BJ (cell line): ENCODE results near the gene TMSB4X. TPM values are rescaled to one million over a fixed set of nuclear protein-coding genes. Genes with fewer than 3 reads are reported as not detected.

Experiments used
- CTCF ChIA-PET: fragments of 350-600 bp; formaldehyde crosslinking; extraction: SDS; loops from one replicate; lab custom pipeline; 2021; ENCODE audit warnings: antibody characterized with exemption, inconsistent platforms; lab: Yijun Ruan, JAX
- POLR2A ChIA-PET: fragments of 300-600 bp; sonication (Branson Sonifier 250); formaldehyde crosslinking; extraction: SDS; loops from one replicate; lab custom pipeline; 2021; ENCODE audit warnings: antibody characterized with exemption; lab: Charles Lee
- DNase-seq: peaks from one replicate; pipeline ENCODE4 v3.0.0-alpha.2; 2011; ENCODE audit warnings: low read depth
- H3K27me3 ChIP-seq: 2 replicates; pipeline ENCODE4 v1.6.0; 2011; ENCODE audit warnings: low read length; ENCODE audit not compliant: control insufficient read depth, insufficient read depth
- H3K36me3 ChIP-seq: 2 replicates; pipeline ENCODE4 v1.5.1; 2011; ENCODE audit warnings: low read length; ENCODE audit not compliant: control insufficient read depth, insufficient read depth
- H3K4me3 ChIP-seq: 2 replicates; pipeline ENCODE4 v1.5.1; 2011; ENCODE audit warnings: low read depth, mild to moderate bottlenecking, control low read depth, low read length
- polyA plus RNA-seq: library from polyadenylated mRNA; depleted of rRNA; stranded (reverse); fragments of >200 nt; gene quantifications from 2 replicates; pipeline ENCODE4 v1.2.3, GENCODE V29; 2011
- TF ChIP-seq, protein P1 (sequence below): IDR thresholded peaks from 2 replicates; pipeline ENCODE4 v1.5.1; 2011; ENCODE audit warnings: low read depth, mild to moderate bottlenecking, control low read depth, inconsistent platforms, low read length, moderate library complexity; ENCODE audit not compliant: insufficient read depth

TMSB4X gene
- polyA plus RNA-seq, 1 experiment, result 2,469 TPM

GRCh38 chrX:12996934-12997435, 22.1 kb downstream of the TMSB4X start:
- CTCF ChIA-PET, result no interaction called here

DNA sequence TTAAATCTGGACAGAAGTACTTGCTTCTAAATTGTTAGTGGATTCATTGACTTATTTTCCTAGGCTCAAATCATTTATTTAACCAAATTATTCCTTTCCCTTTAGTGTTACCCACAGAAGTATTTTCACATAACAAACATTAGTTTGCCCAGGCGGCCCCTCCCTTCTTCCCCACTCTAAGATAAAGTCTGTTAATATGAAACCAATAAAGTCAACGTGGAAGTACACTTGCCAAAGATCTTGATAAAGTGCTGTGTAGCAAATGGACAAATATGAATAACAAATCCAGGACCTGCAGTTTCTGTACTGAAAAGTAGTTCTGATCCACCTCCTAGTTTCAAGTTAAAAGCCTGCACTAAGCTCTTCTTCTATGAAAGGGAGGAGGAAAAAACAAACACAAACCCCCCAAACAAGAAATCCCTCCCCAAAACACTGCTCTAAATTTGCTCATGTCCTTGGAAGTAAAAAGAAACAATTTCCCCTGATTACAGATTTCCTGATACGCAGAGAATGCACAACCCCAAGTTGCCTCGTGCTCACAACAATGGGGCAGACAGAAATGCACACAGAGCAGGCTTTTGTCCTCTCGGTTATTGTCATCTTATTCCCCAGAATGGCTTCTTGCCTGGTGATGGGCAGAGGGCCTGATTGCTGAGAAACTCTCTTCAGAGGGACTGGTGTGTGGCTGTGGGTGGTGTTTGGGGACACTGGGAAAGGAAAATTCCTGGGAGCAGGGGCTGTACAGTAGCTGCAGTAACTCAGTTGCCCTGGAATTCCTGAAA, 23.2 kb downstream of the TMSB4X start:
- CTCF ChIA-PET, result no interaction called here
- POLR2A ChIA-PET, result no interaction called here

More at GRCh38 chrX:12996934-12997435, 22.1 kb downstream of the TMSB4X start:
- TF ChIP-seq, protein P1, sequence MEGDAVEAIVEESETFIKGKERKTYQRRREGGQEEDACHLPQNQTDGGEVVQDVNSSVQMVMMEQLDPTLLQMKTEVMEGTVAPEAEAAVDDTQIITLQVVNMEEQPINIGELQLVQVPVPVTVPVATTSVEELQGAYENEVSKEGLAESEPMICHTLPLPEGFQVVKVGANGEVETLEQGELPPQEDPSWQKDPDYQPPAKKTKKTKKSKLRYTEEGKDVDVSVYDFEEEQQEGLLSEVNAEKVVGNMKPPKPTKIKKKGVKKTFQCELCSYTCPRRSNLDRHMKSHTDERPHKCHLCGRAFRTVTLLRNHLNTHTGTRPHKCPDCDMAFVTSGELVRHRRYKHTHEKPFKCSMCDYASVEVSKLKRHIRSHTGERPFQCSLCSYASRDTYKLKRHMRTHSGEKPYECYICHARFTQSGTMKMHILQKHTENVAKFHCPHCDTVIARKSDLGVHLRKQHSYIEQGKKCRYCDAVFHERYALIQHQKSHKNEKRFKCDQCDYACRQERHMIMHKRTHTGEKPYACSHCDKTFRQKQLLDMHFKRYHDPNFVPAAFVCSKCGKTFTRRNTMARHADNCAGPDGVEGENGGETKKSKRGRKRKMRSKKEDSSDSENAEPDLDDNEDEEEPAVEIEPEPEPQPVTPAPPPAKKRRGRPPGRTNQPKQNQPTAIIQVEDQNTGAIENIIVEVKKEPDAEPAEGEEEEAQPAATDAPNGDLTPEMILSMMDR, result no peak
- DNase-seq, result no peak
- Histone ChIP-seq H3K36me3 (no peaks in the 10 kb centered on the region), H3K4me3 (no peak overlapping the region), H3K27me3 (no peaks in the 10 kb centered on the region)
- POLR2A ChIA-PET, result no interaction called here

DNA sequence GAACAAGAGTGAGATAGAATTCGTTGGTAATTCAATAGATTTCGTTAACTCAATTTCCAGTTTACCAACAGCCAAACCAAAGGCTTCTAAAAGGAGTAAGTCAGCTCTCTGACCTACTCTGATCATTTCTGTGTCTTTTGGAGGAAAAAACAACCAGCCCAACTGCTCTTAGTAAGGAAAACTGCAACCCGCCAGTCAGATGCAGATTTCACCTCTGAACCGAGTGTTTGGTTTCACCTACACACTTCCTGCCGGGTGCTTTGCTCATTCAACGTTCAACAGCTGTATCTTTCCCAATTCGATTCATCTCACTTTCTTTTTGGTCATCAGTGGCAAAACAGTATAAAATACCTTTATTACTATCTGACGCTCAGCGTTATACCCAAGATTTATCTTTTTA, 24.5 kb downstream of the TMSB4X start:
- no peaks in the 10 kb centered on the region for H3K36me3 ChIP-seq
- TF ChIP-seq, protein P1, result no peak
- ChIA-PET CTCF (no interaction called here), POLR2A (no interaction called here)
- DNase-seq, result no peak
- no peak overlapping the region for H3K4me3 ChIP-seq
- no peaks in the 10 kb centered on the region for H3K27me3 ChIP-seq

More for the DNA sequence above, 23.2 kb downstream of the TMSB4X start:
- TF ChIP-seq, protein P1, result no peak
- DNase-seq, result no peak
- H3K27me3 ChIP-seq, result no peaks in the 10 kb centered on the region
- H3K4me3 ChIP-seq, result no peak overlapping the region
- no peaks in the 10 kb centered on the region for H3K36me3 ChIP-seq

DNA sequence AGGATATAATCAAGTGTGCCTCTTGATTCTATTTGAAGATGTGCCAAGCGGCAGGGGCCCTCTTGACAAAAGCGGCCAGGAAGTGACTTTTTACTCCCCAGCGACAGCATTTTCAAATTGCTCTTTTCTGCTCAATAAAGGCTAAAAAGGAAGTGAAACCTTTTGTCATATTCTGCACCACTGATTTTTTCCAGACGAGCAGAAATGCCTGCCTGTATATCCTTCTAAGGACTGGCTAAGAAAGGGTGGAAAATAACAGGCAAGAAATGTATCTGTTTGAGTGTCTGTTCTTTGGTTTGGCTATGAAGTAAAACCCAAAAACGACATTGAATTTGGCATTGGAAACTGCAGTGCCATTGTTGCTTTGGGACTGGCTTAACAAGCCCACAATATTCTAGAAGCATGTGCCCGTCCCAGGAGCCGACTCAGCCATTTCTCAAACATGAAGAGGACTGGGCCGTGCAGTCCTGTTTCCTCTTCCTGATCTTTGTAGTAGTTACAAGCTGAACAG, 25.4 kb downstream of the TMSB4X start:
- ChIA-PET CTCF (no interaction called here), POLR2A (no interaction called here)
- TF ChIP-seq, protein P1, result no peak
- no peak for DNase-seq
- Histone ChIP-seq H3K36me3 (no peaks in the 10 kb centered on the region), H3K4me3 (no peak overlapping the region), H3K27me3 (no peaks in the 10 kb centered on the region)

DNA sequence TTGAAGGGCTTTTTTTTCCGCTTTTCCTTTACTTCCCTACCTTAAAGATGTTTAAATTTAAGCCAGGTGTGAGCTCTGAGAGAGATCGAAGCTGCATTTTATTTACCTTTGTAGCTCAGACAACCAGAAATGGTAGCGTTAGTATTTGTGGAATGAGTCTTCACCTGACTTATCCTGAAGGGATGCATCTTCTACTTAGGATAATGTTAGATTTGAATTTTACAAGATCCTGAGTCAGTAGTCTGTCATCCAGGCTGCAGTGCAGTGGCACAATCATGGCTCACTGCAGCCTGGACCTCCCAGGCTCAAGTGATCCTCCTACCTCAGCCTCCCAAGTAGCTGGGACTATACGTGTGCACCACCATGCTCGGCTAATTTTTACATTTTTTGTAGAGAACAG, 26.2 kb downstream of the TMSB4X start:
- Histone ChIP-seq H3K27me3 (no peaks in the 10 kb centered on the region), H3K36me3 (no peaks in the 10 kb centered on the region), H3K4me3 (no peak overlapping the region)
- TF ChIP-seq, protein P1, result no peak
- ChIA-PET POLR2A (no interaction called here), CTCF (no interaction called here)
- DNase-seq, result no peak
